HG03039 (cell line): ENCODE results near the gene PCDH15.

Experiments
- ATAC-seq: cut with Tn5 transposase; IDR thresholded peaks from one replicate; pipeline ENCODE4 v1.9.1; 2021; ENCODE audit warnings: mild to moderate bottlenecking, moderate library complexity; ENCODE audit not compliant: unreplicated experiment

The PCDH15 gene

GRCh38 chr10:54800741-54801421 is at the start of gene PCDH15:
TSS of gene PCDH15 (minus strand) at chr10:54801231. CDS start at chr10:54664262, 136,969 bp downstream.
- no peak for ATAC-seq

DNA sequence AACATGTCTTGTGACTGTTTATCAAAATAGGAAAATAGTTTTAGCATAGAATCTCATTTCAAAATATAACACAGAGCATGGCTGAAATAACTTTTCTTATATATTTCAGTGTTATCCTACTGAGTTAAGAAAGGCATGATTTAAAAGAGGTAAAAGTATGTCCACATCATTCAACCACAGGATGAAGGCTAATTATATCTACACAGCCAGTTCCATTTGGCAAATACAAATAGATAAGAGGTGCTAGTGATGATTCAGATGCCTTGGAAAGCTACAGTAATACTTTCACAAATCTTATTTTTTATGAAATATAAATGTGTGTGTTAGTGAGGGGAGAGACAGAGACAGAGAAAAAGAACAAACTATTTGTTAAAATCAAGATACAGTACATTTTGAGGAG is 42.9 kb upstream of the PCDH15 start:
- no peak for ATAC-seq

GRCh38 chr10:54843085-54843646 is 42.1 kb upstream of the PCDH15 start:
- ATAC-seq = no peak

DNA sequence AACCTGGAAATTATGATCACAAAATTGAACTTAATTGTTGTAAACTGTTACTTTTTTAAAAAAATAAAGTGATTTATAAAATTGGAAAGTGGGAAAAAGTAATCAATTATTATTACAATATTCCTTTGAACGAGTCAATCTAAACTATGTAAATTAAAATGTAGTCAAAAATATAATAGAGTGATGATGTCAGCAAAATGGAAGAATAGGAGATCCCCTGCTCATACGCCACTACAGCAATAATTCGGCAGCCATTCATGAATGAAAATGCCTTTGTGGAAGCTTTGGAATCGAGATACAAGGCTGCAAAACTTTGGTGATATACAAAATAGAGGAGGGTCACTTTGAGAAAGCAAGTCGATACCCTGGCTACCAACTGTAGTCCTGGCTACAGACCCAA is 36.4 kb upstream of the PCDH15 start:
- no peak for ATAC-seq

- ATAC-seq = no peak
Observed at GRCh38 chr10:54833029-54833428, 32.0 kb upstream of the PCDH15 start.

GRCh38 chr10:54826994-54827560 is 26.0 kb upstream of the PCDH15 start:
- ATAC-seq = no peak

DNA sequence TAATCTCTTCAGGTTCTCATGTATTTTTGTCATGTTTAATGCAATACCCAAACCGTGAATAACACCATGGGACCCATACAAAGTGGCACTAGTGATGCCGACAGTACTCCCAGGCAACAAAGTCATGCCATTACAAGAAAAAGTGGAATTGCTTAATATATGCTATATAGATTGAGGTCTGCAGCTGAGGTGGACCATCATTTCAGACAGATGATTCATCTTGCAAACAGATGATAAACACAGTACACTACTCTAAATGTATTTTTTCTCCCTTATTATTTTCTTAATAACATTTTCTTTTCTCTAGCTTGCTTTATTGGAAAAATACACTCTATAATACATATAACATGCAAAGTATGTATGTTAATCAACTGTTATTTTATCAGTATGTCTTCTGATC is 14.6 kb upstream of the PCDH15 start:
- ATAC-seq = no peak

GRCh38 chr10:54808186-54808935 is 7.3 kb upstream of the PCDH15 start:
- no peak for ATAC-seq

GRCh38 chr10:54799506-54799905 is 1.5 kb downstream of the PCDH15 start:
- no peak for ATAC-seq

GRCh38 chr10:54797636-54798321 is 3.3 kb downstream of the PCDH15 start:
- no peak for ATAC-seq

DNA sequence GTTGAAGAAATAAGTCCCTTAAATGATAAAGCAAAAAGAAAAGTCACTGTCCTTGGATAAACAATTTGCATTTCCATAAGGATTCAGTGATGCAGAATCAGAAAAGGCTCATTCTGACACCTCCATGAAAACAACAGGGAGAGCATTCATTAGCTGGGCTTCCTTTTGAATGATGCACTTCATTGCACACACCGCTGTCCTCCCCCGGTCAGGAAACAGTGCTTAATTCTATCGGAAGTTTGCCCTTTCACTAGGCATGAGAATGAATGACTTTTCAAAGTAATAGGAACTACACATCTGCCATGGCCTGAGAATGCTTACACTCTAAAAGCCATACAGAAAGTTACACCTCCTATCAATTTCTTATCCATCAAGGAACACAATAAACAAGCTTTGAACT is 4.2 kb downstream of the PCDH15 start:
- no peak for ATAC-seq

GRCh38 chr10:54776622-54777021 is 24.4 kb downstream of the PCDH15 start:
- ATAC-seq = no peak

DNA sequence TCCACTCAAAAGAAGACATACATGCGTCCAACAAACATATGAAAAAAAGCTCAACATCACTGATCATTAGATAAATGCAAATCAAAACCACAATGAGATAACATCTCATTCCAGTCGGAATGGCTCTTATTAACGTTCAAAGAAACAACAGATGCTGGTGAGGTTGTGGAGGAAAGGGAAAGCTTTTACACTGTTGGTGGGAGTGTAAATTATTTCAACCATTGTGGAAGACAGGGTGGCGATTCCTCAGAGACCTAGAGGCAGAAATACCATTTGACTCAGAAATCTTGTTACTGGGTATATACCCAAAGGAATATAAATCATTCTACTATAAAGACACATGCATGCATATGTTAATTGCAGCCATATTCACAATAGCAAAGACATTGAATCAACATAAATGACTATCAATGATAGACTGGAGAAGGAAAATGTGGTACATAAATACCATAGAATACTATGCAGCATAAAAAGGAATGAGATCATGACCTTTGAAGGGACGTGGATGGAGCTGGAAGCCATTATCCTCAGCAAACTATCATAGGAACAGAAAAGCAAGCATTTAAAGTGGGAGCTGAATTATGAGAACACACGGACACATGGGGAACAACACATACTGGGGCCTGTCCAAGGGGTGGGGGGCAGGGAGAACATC is 28.4 kb downstream of the PCDH15 start:
- no peak for ATAC-seq

GRCh38 chr10:54769051-54769450 is 32.0 kb downstream of the PCDH15 start:
- ATAC-seq = no peak

GRCh38 chr10:54758791-54759190 is 42.2 kb downstream of the PCDH15 start:
- no peak for ATAC-seq

GRCh38 chr10:54749623-54750022 is 51.4 kb downstream of the PCDH15 start:
- no peak for ATAC-seq

DNA sequence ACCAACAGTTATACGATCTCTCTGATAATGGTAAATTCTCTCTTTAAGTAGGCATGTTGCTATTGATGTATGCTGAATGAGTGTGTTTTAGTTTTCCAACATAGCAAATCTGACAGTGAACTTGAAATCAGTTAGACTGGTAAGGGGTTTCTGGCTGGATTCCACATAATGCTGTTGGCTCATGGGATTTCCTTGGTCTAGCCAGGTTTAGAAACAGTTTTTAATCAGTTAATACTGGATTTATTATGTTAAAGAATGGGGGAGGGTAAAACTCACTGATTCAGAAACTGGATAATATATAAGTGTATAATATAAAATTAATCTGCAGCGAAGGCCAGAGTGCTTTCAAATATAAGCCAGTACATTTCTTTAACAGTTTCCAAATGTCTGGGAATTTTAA is 55.6 kb downstream of the PCDH15 start:
- ATAC-seq = no peak

DNA sequence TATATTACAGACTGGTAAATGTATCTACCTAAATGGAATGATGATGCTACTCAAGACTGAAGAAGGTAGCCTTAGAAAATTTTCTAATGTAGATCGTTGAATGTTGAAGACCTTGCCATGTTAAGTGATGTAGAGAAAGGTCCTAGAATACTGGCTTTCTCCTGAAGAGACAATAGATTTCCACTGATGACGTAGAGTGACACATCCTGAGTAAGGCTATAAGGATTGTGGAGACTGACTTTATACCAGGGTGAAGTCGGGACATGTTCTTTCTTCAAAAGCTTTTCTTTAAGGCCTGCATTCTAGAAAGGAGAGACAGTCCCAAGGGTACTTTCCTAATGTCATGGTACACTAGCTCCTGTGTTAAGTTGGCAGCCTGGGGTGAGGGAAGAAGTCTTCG is 58.6 kb downstream of the PCDH15 start:
- no peak for ATAC-seq

DNA sequence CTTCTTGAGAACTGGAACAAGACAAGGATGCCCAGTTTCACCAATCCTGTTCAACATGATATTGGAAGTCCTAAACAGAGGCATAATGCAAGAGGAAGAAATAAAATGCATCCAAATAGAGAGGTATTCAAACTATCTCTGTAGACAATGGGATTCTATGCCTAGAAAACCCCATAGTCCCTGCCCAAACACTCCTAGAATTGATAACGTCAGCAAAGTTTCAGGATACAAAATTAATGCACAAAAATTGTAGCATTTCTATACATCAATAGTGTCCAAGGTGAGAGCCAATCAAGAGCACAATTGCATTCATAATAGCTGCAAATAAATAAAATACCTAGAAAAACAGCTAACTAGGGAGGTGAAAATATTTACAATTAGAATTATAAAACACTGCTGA is 72.5 kb downstream of the PCDH15 start:
- ATAC-seq = no peak

GRCh38 chr10:54722075-54722474 is 79.0 kb downstream of the PCDH15 start:
- no peak for ATAC-seq

DNA sequence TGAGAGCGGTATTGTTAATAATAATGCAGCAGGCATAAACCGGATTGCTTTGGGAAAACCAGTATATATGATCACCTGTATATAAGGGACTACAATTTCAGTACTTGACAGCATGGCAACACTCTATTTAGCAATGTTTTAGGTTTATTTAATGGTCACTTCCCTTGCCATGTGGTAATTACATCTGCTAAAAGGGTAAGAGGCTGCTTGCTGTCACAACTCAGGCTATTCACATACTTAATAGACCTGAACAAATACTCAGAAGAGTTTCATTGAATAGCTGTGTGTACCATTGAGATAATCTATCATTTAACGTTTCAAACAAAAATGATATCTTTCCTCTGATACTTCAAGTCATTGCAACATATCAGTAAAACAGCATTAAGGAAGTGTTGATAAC is 90.1 kb downstream of the PCDH15 start:
- ATAC-seq = no peak
